ENCODE results near the gene ALDH9A1.
"Not testable (repeated sequence)": the region's sequence is repeated elsewhere in the genome, so short reads cannot be mapped to it uniquely, and the experiment has no call there.

Gene ALDH9A1

GRCh38 chr1:165645654-165646366, 52.6 kb downstream of the ALDH9A1 start:
- DNase-seq (ENCODE audit: low spot score): peak; percentile 26

GRCh38 chr1:165644064-165644735, 54.2 kb downstream of the ALDH9A1 start:
- no peak for DNase-seq (ENCODE audit: low spot score)

- DNase-seq (ENCODE audit: low spot score): no peak
Observed at GRCh38 chr1:165641231-165641987, 57.0 kb downstream of the ALDH9A1 start.

- DNase-seq (ENCODE audit: low spot score): no peak
Observed at GRCh38 chr1:165639821-165640623, 58.3 kb downstream of the ALDH9A1 start.

GRCh38 chr1:165638211-165638610, 60.2 kb downstream of the ALDH9A1 start:
- not testable (repeated sequence) for DNase-seq (ENCODE audit: low spot score)

- DNase-seq (ENCODE audit: low spot score): no peak
Observed at GRCh38 chr1:165637427-165637826, 60.9 kb downstream of the ALDH9A1 start.

- no peak for DNase-seq (ENCODE audit: low spot score)
Observed at GRCh38 chr1:165635823-165636222, 62.5 kb downstream of the ALDH9A1 start.

GRCh38 chr1:165635329-165635728, 63.0 kb downstream of the ALDH9A1 start:
- DNase-seq (ENCODE audit: low spot score): no peak

GRCh38 chr1:165634154-165634921, 64.0 kb downstream of the ALDH9A1 start:
- DNase-seq (ENCODE audit: low spot score): no peak

GRCh38 chr1:165633614-165634013, 64.7 kb downstream of the ALDH9A1 start:
- no peak for DNase-seq (ENCODE audit: low spot score)

GRCh38 chr1:165632491-165632890, 65.9 kb downstream of the ALDH9A1 start:
- DNase-seq (ENCODE audit: low spot score): no peak

- DNase-seq (ENCODE audit: low spot score): no peak
Observed at GRCh38 chr1:165632152-165632469, 66.3 kb downstream of the ALDH9A1 start.

- peak; percentile 56 for DNase-seq (ENCODE audit: low spot score)
Observed at GRCh38 chr1:165631342-165632151, 66.8 kb downstream of the ALDH9A1 start.

- peak; percentile 95 for DNase-seq (ENCODE audit: low spot score)
Observed at GRCh38 chr1:165630629-165631341, 67.6 kb downstream of the ALDH9A1 start, which contains the start of gene MGST3. TSS of gene MGST3 (plus strand) at chr1:165631234. CDS start at chr1:165649848, 18,614 bp downstream.

- no peak for DNase-seq (ENCODE audit: low spot score)
Observed at GRCh38 chr1:165629848-165630628, 68.3 kb downstream of the ALDH9A1 start.

GRCh38 chr1:165629151-165629550, 69.2 kb downstream of the ALDH9A1 start:
- no peak for DNase-seq (ENCODE audit: low spot score)

- DNase-seq (ENCODE audit: low spot score): no peak
Observed at GRCh38 chr1:165628147-165628822, 70.1 kb downstream of the ALDH9A1 start.

GRCh38 chr1:165624441-165624840, 73.9 kb downstream of the ALDH9A1 start:
- DNase-seq (ENCODE audit: low spot score): no peak

Measured in CD4-positive, alpha-beta T cell treated with Interleukin-15 for 4 hours (primary cell).